ENCODE data around the gene CMIP.
A peak's percentile ranks its signal among the peaks of the same experiment; 100 is the strongest.

Gene CMIP

GRCh38 chr16:81652798-81653505, 208.3 kb downstream of the CMIP start:
- H3K9me3 ChIP-seq (ENCODE audit: control extremely low read depth in 1 of 5, control insufficient read depth in 4 of 5, insufficient read depth in 2 of 5, low read depth in 1 of 5, low read length in 4 of 5): no peaks in the 10 kb centered on the region
- H3K27me3 ChIP-seq (replicated peaks in 2 of 5; ENCODE audit: control insufficient read depth in 4 of 5, insufficient read depth in 5 of 5, low read length in 4 of 5): no peaks in the 10 kb centered on the region
- ChIA-PET CTCF (interaction anchor here (1.6 to 4.3 kb wide), 2 partner anchors 30 to 71 kb away, joined by 3 to 33 read pairs; no protein-coding TSS in a partner anchor), POLR2A (no interaction called here)
- 95% methylated on average over 14 of the region's 21 CpGs for WGBS (ENCODE audit: insufficient coverage)
- H3K4me1 ChIP-seq (ENCODE audit: control extremely low read depth in 1 of 4, control insufficient read depth in 4 of 4, insufficient read depth in 4 of 4, low read length in 3 of 4): peaks cover 0 to 21% (median 15%) of the 10 kb centered on the region in 4 experiments
- peak overlapping the region in 1 of 2 experiments; percentile 72 for H3K27ac ChIP-seq (ENCODE audit: insufficient read depth in 1 of 2, low read depth in 1 of 2, low read length in 2 of 2, poor library complexity in 1 of 2, severe bottlenecking in 2 of 2)
- H3K36me3 ChIP-seq (ENCODE audit: control insufficient read depth in 4 of 4, insufficient read depth in 4 of 4, low read length in 3 of 4): peaks cover 6 to 52% (median 20%) of the 10 kb centered on the region in 4 experiments
- DNase-seq: no peak
- no peak overlapping the region for H3K4me3 ChIP-seq (ENCODE audit: control insufficient read depth in 1 of 7, extremely low read depth in 1 of 7, insufficient read depth in 4 of 7, low read depth in 2 of 7, low read length in 6 of 7)

DNA sequence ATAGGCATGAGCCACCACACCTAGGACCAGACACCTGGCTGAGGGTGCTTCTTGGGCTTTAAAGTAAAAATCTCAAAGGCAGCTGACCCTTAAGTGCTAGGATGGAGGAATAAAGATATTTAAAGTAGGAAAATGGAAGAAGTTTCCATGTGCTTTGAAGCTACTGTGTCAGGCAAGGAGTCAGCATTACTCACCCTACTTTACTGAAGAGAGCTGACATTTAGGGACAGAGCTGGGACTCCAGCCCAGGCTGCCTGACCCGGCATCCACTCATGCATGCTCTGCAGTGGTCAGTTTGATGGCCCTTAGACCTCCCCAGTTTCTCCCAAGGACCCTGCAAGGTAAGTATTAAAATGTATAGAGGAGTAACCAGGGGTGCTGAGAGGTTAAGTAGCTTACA, 209.7 kb downstream of the CMIP start:
- Histone ChIP-seq H3K4me3 (ENCODE audit: control insufficient read depth in 1 of 7, extremely low read depth in 1 of 7, insufficient read depth in 4 of 7, low read depth in 2 of 7, low read length in 6 of 7) (no peak overlapping the region), H3K9me3 (ENCODE audit: control extremely low read depth in 1 of 5, control insufficient read depth in 4 of 5, insufficient read depth in 2 of 5, low read depth in 1 of 5, low read length in 4 of 5) (no peaks in the 10 kb centered on the region), H3K36me3 (ENCODE audit: control insufficient read depth in 4 of 4, insufficient read depth in 4 of 4, low read length in 3 of 4) (peaks cover 11 to 65% (median 25%) of the 10 kb centered on the region in 4 experiments), H3K27me3 (replicated peaks in 2 of 5; ENCODE audit: control insufficient read depth in 4 of 5, insufficient read depth in 5 of 5, low read length in 4 of 5) (no peaks in the 10 kb centered on the region), H3K27ac (ENCODE audit: insufficient read depth in 1 of 2, low read depth in 1 of 2, low read length in 2 of 2, poor library complexity in 1 of 2, severe bottlenecking in 2 of 2) (no peak overlapping the region), H3K4me1 (ENCODE audit: control extremely low read depth in 1 of 4, control insufficient read depth in 4 of 4, insufficient read depth in 4 of 4, low read length in 3 of 4) (peaks cover 0 to 17% (median 12%) of the 10 kb centered on the region in 4 experiments)
- POLR2A ChIA-PET: no interaction called here
- CTCF ChIA-PET: interaction anchor here (0.7 to 4.3 kb wide), 8 partner anchors 11 to 289 kb away, joined by 3 to 33 read pairs (median 6); no protein-coding TSS in a partner anchor
- DNase-seq: no peak
- no CpG with 5 or more reads among the region's 1 CpG for WGBS (ENCODE audit: insufficient coverage)

GRCh38 chr16:81655469-81656162, 211.0 kb downstream of the CMIP start:
- peak in 2 of 3 donors; percentile 28 to 33 for DNase-seq
- Histone ChIP-seq H3K27me3 (replicated peaks in 2 of 5; ENCODE audit: control insufficient read depth in 4 of 5, insufficient read depth in 5 of 5, low read length in 4 of 5) (no peaks in the 10 kb centered on the region), H3K27ac (ENCODE audit: insufficient read depth in 1 of 2, low read depth in 1 of 2, low read length in 2 of 2, poor library complexity in 1 of 2, severe bottlenecking in 2 of 2) (no peak overlapping the region), H3K4me1 (ENCODE audit: control extremely low read depth in 1 of 4, control insufficient read depth in 4 of 4, insufficient read depth in 4 of 4, low read length in 3 of 4) (peaks cover 0 to 17% (median 12%) of the 10 kb centered on the region in 4 experiments), H3K36me3 (ENCODE audit: control insufficient read depth in 4 of 4, insufficient read depth in 4 of 4, low read length in 3 of 4) (peaks cover 14 to 72% (median 29%) of the 10 kb centered on the region in 4 experiments), H3K9me3 (ENCODE audit: control extremely low read depth in 1 of 5, control insufficient read depth in 4 of 5, insufficient read depth in 2 of 5, low read depth in 1 of 5, low read length in 4 of 5) (no peaks in the 10 kb centered on the region), H3K4me3 (ENCODE audit: control insufficient read depth in 1 of 7, extremely low read depth in 1 of 7, insufficient read depth in 4 of 7, low read depth in 2 of 7, low read length in 6 of 7) (no peak overlapping the region)
- CTCF ChIA-PET: interaction anchor here (1.2 to 4.3 kb wide), 8 partner anchors 10 to 290 kb away, joined by 3 to 33 read pairs (median 6); no protein-coding TSS in a partner anchor
- POLR2A ChIA-PET: interaction anchor here (1.1 kb wide), 1 partner anchor 22 kb away, joined by 3 read pairs; no protein-coding TSS in a partner anchor
- 53% methylated on average over 14 of the region's 14 CpGs for WGBS (ENCODE audit: insufficient coverage)

- DNase-seq: no peak
- Histone ChIP-seq H3K9me3 (ENCODE audit: control extremely low read depth in 1 of 5, control insufficient read depth in 4 of 5, insufficient read depth in 2 of 5, low read depth in 1 of 5, low read length in 4 of 5) (no peaks in the 10 kb centered on the region), H3K4me1 (ENCODE audit: control extremely low read depth in 1 of 4, control insufficient read depth in 4 of 4, insufficient read depth in 4 of 4, low read length in 3 of 4) (peaks cover 0 to 11% (median 10%) of the 10 kb centered on the region in 4 experiments), H3K36me3 (ENCODE audit: control insufficient read depth in 4 of 4, insufficient read depth in 4 of 4, low read length in 3 of 4) (peaks cover 12 to 80% (median 38%) of the 10 kb centered on the region in 4 experiments), H3K27ac (ENCODE audit: insufficient read depth in 1 of 2, low read depth in 1 of 2, low read length in 2 of 2, poor library complexity in 1 of 2, severe bottlenecking in 2 of 2) (no peak overlapping the region), H3K4me3 (ENCODE audit: control insufficient read depth in 1 of 7, extremely low read depth in 1 of 7, insufficient read depth in 4 of 7, low read depth in 2 of 7, low read length in 6 of 7) (no peak overlapping the region), H3K27me3 (replicated peaks in 2 of 5; ENCODE audit: control insufficient read depth in 4 of 5, insufficient read depth in 5 of 5, low read length in 4 of 5) (no peaks in the 10 kb centered on the region)
- ChIA-PET POLR2A (no interaction called here), CTCF (no interaction called here)
- WGBS (ENCODE audit: insufficient coverage): 100% methylated on average over 4 of the region's 8 CpGs
These were observed 212.6 kb downstream of the CMIP start for GRCh38 chr16:81657224-81657623.

DNA sequence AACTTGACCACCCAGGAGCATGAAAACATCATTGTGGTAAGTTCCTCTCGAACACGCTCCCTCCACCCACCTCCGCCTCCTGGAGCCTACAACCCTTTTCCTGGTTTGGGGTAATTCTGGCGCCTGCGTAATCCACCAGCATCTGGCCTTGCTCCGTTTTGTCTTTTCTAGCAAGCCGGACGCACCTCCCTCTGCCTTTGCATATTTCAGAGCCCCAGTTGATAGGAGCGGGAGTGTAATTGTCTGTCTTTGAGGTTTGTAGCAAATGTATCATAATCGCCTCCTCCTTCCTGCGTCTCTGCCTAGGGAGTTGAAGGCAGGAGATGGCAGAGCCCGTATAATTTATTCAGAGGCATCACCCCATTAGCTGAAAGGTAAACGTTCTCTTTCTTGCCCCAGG, 213.2 kb downstream of the CMIP start:
- 97% methylated on average over 7 of the region's 13 CpGs for WGBS (ENCODE audit: insufficient coverage)
- no peak overlapping the region for H3K27ac ChIP-seq (ENCODE audit: insufficient read depth in 1 of 2, low read depth in 1 of 2, low read length in 2 of 2, poor library complexity in 1 of 2, severe bottlenecking in 2 of 2)
- H3K4me3 ChIP-seq (ENCODE audit: control insufficient read depth in 1 of 7, extremely low read depth in 1 of 7, insufficient read depth in 4 of 7, low read depth in 2 of 7, low read length in 6 of 7): no peak overlapping the region
- H3K9me3 ChIP-seq (ENCODE audit: control extremely low read depth in 1 of 5, control insufficient read depth in 4 of 5, insufficient read depth in 2 of 5, low read depth in 1 of 5, low read length in 4 of 5): no peaks in the 10 kb centered on the region
- ChIA-PET POLR2A (no interaction called here), CTCF (interaction anchor here (3.3 kb wide), 1 partner anchor 34 kb away, joined by 10 read pairs; no protein-coding TSS in a partner anchor)
- peaks cover 0 to 10% (median 7%) of the 10 kb centered on the region in 4 experiments for H3K4me1 ChIP-seq (ENCODE audit: control extremely low read depth in 1 of 4, control insufficient read depth in 4 of 4, insufficient read depth in 4 of 4, low read length in 3 of 4)
- peaks cover 10 to 80% (median 38%) of the 10 kb centered on the region in 4 experiments for H3K36me3 ChIP-seq (ENCODE audit: control insufficient read depth in 4 of 4, insufficient read depth in 4 of 4, low read length in 3 of 4)
- no peak for DNase-seq
- H3K27me3 ChIP-seq (replicated peaks in 2 of 5; ENCODE audit: control insufficient read depth in 4 of 5, insufficient read depth in 5 of 5, low read length in 4 of 5): no peaks in the 10 kb centered on the region

DNA sequence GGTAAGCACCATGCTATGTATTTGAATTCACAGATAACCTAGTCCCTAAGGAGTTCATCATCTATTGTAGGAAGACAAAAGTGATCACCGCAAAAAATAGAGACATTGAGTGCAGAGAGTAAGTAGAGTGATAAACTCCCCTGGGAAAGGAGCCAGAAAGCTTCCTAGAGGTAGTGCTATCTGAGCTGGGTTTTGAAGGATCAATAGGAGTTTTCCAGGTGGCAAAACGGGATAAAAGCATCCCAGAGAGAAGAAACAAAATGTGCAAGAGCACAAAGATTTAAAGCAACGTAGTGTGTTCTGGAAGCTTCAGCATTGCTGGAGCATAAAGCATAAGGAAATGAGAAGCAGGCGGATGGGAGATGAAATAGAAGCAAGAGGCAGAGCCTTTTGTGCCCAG, 213.8 kb downstream of the CMIP start:
- H3K36me3 ChIP-seq (ENCODE audit: control insufficient read depth in 4 of 4, insufficient read depth in 4 of 4, low read length in 3 of 4): peaks cover 7 to 79% (median 35%) of the 10 kb centered on the region in 4 experiments

More for the DNA sequence above, 213.8 kb downstream of the CMIP start:
- ChIA-PET POLR2A (no interaction called here), CTCF (interaction anchor here (1.7 to 3.3 kb wide), 2 partner anchors 35 to 38 kb away, joined by 5 to 10 read pairs; no protein-coding TSS in a partner anchor)
- H3K9me3 ChIP-seq (ENCODE audit: control extremely low read depth in 1 of 5, control insufficient read depth in 4 of 5, insufficient read depth in 2 of 5, low read depth in 1 of 5, low read length in 4 of 5): no peaks in the 10 kb centered on the region
- H3K4me1 ChIP-seq (ENCODE audit: control extremely low read depth in 1 of 4, control insufficient read depth in 4 of 4, insufficient read depth in 4 of 4, low read length in 3 of 4): peaks cover 0 to 10% (median 7%) of the 10 kb centered on the region in 4 experiments
- H3K27ac ChIP-seq (ENCODE audit: insufficient read depth in 1 of 2, low read depth in 1 of 2, low read length in 2 of 2, poor library complexity in 1 of 2, severe bottlenecking in 2 of 2): no peak overlapping the region
- H3K4me3 ChIP-seq (ENCODE audit: control insufficient read depth in 1 of 7, extremely low read depth in 1 of 7, insufficient read depth in 4 of 7, low read depth in 2 of 7, low read length in 6 of 7): no peak overlapping the region
- WGBS (ENCODE audit: insufficient coverage): 98% methylated on average over 4 of the region's 4 CpGs
- H3K27me3 ChIP-seq (replicated peaks in 2 of 5; ENCODE audit: control insufficient read depth in 4 of 5, insufficient read depth in 5 of 5, low read length in 4 of 5): no peaks in the 10 kb centered on the region
- no peak for DNase-seq

Data from common myeloid progenitor, CD34-positive (primary cell).